K562 (cell line): Measurements from ENCODE around the gene SETD5. TPM values are rescaled to one million over a fixed set of nuclear protein-coding genes. Genes with fewer than 3 reads are reported as not detected.

Source experiments
- ATF6 ChIP-seq: sonication (generic); formaldehyde crosslinking; IDR thresholded peaks from 2 replicates; pipeline ENCODE4 v1.4.0; 2020; ENCODE audit warnings: mild to moderate bottlenecking, missing genetic modification reagents
- BRD4 ChIP-seq: fragments of 200-600 bp; sonication (generic); IDR thresholded peaks from 2 replicates; pipeline ENCODE4 v1.6.1; 2017; ENCODE audit warnings: inconsistent platforms
- FOXJ3 ChIP-seq: sonication (generic); formaldehyde crosslinking; IDR thresholded peaks from 2 replicates; pipeline ENCODE4 v1.4.0; 2020; ENCODE audit warnings: mild to moderate bottlenecking, missing genetic modification reagents
- FOXP1 ChIP-seq: sonication (generic); formaldehyde crosslinking; IDR thresholded peaks from 2 replicates; pipeline ENCODE4 v1.8.0; 2022; ENCODE audit warnings: mild to moderate bottlenecking, missing genetic modification reagents
- GABPB1 ChIP-seq: sonication (generic); formaldehyde crosslinking; IDR thresholded peaks from 2 replicates; pipeline ENCODE4 v1.8.0; 2022; ENCODE audit warnings: mild to moderate bottlenecking, missing genetic modification reagents
- HBP1 ChIP-seq: fragments of 450-650 bp; formaldehyde crosslinking; IDR thresholded peaks from 2 replicates; pipeline ENCODE4 v1.4.0; 2022; ENCODE audit warnings: missing genetic modification characterization
- HMGXB4 ChIP-seq: sonication (generic); formaldehyde crosslinking; IDR thresholded peaks from 2 replicates; pipeline ENCODE4 v1.8.1; 2023; ENCODE audit warnings: mild to moderate bottlenecking, missing genetic modification reagents
- KLF6 ChIP-seq: fragments of 250-450 bp; sonication (Bioruptor Pico); IDR thresholded peaks from 2 replicates; pipeline ENCODE4 v1.4.0; 2020; ENCODE audit warnings: mild to moderate bottlenecking, moderate library complexity, borderline replicate concordance
- L3MBTL2 ChIP-seq: fragments of 450-650 bp; IDR thresholded peaks from 2 replicates; pipeline ENCODE4 v1.6.1; 2016; ENCODE audit warnings: mild to moderate bottlenecking, moderate library complexity
- LEF1 ChIP-seq: fragments of 450-650 bp; IDR thresholded peaks from 2 replicates; pipeline ENCODE4 v1.6.1; 2016; ENCODE audit warnings: mild to moderate bottlenecking
- MEF2D ChIP-seq: conservative IDR thresholded peaks from 2 replicates; pipeline ENCODE4 v1.6.1; 2016; ENCODE audit warnings: low read depth, missing genetic modification characterization, missing compliant biosample characterization
- MITF ChIP-seq: IDR thresholded peaks from 2 replicates; pipeline ENCODE4 v1.6.1; 2014; ENCODE audit warnings: antibody characterized with exemption
- NBN ChIP-seq: fragments of 450-650 bp; IDR thresholded peaks from 2 replicates; pipeline ENCODE4 v1.6.1; 2016; ENCODE audit warnings: low read depth, mild to moderate bottlenecking
- RBM39 ChIP-seq: fragments of 200-400 bp; formaldehyde crosslinking; optimal IDR thresholded peaks from 2 replicates; pipeline ENCODE3; 2018; ENCODE audit warnings: low read depth, low read length
- SMARCA4 ChIP-seq: fragments of 450-650 bp; IDR thresholded peaks from 2 replicates; pipeline ENCODE4 v1.6.1; 2016
- SUPT5H ChIP-seq: fragments of 450-650 bp; IDR thresholded peaks from 2 replicates; pipeline ENCODE4 v1.6.1; 2016
- XRCC3 ChIP-seq: fragments of 450-650 bp; IDR thresholded peaks from 2 replicates; pipeline ENCODE4 v1.6.1; 2017; ENCODE audit warnings: mild to moderate bottlenecking, moderate library complexity
- ZEB2 ChIP-seq: fragments of 450-650 bp; IDR thresholded peaks from 2 replicates; pipeline ENCODE4 v1.6.1; 2016
- ZNF224 ChIP-seq: sonication (generic); formaldehyde crosslinking; IDR thresholded peaks from 2 replicates; pipeline ENCODE4 v1.8.0; 2022; ENCODE audit warnings: mild to moderate bottlenecking, missing genetic modification reagents
- ZNF253 ChIP-seq: fragments of 250-450 bp; sonication (Bioruptor Pico); conservative IDR thresholded peaks from 2 replicates; pipeline ENCODE4 v1.6.1; 2021; ENCODE audit warnings: mild to moderate bottlenecking
- ZNF384 ChIP-seq: IDR thresholded peaks from 2 replicates; pipeline ENCODE4 v1.6.1; 2012; ENCODE audit warnings: low read depth, low read length, improper control_type of control experiment
- ZNF444 ChIP-seq: fragments of 250-450 bp; sonication (Bioruptor Pico); IDR thresholded peaks from 2 replicates; pipeline ENCODE4 v1.4.0; 2020; ENCODE audit warnings: mild to moderate bottlenecking, moderate library complexity
- ZNF583 ChIP-seq: fragments of 250-450 bp; sonication (Bioruptor Pico); IDR thresholded peaks from 2 replicates; pipeline ENCODE4 v1.4.0; 2020
- ZNF717 ChIP-seq: fragments of 250-450 bp; sonication (Bioruptor Pico); IDR thresholded peaks from 2 replicates; pipeline ENCODE4 v1.5.0; 2021
- polyA plus RNA-seq, 8 experiments: library from polyadenylated mRNA; depleted of rRNA in 4 of 8; stranded (reverse) in 5 of 8; unstranded in 3 of 8; fragments of >200 nt; fragmentation: Nextera tagmentation in 2 of 8; fragmentation: Illumina TruSeq in 1 of 8; extraction: Ambion mirVana in 2 of 8; extraction: Trizol in 1 of 8; gene quantifications; 2 replicates each; pipeline versions ENCODE4 v1.2.1 to v1.2.3, GENCODE V29; 2011 to 2014; ENCODE audit warnings: inconsistent platforms in 1 of 8, missing spikeins in 1 of 8
- total RNA-seq, 7 experiments: library from RNA; depleted of rRNA in 6 of 7; stranded (reverse); fragments of >200 nt in 6 of 7; fragmentation: Illumina TruSeq in 2 of 7; extraction: Trizol in 2 of 7; gene quantifications; 2 replicates each; pipeline versions ENCODE4 v1.2.1 to v1.2.3, GENCODE V29; 2011 to 2021; ENCODE audit warnings: low replicate concordance in 1 of 7

The SETD5 gene
- total and polyA plus RNA-seq, 9 of the 15 experiments (the other 6 are each of a cell fraction or from before 2014, with no cell fraction given): 20.8 to 135 (median 87.2) TPM

GRCh38 chr3:9361691-9362388 is 35.6 kb upstream of the SETD5 start (continued):
- no peak for TF ChIP-seq HMGXB4
- peak; percentile 21 for TF ChIP-seq RBM39
- TF ChIP-seq GABPB1: no peak; the same call in 1 of the 2 replicates
- no peak; the same call in 1 of the 2 replicates for TF ChIP-seq KLF6
- no peak for TF ChIP-seq ZNF717 (CRISPR knock-in tag)
- 0 out of 2 replicates have a peak, but pooled peaks have one; percentile 11 for TF ChIP-seq MEF2D
- no peak for TF ChIP-seq FOXP1 (CRISPR knock-in tag)
- TF ChIP-seq NBN: 0 out of 2 replicates have a peak, but pooled peaks have one; percentile 21
- TF ChIP-seq FOXJ3 (CRISPR knock-in tag): no peak
- TF ChIP-seq ZNF384: peak; percentile 71
- peak; percentile 49; the same call in 1 of the 2 replicates for TF ChIP-seq SMARCA4
- no peak for TF ChIP-seq ZNF253
- TF ChIP-seq XRCC3: no peak
- TF ChIP-seq ZNF224 (CRISPR knock-in tag): no peak
- no peak for TF ChIP-seq ZNF444 (CRISPR knock-in tag)
- TF ChIP-seq HBP1 (CRISPR knock-in tag): 0 out of 2 replicates have a peak, but pooled peaks have one; percentile 48
- peak; percentile 34; the same call in 1 of the 2 replicates for TF ChIP-seq SUPT5H
- TF ChIP-seq MITF: no peak
- TF ChIP-seq ATF6: no peak
- TF ChIP-seq ZEB2: no peak
- peak; percentile 50; the same call in 1 of the 2 replicates for TF ChIP-seq L3MBTL2
- TF ChIP-seq ZNF583 (CRISPR knock-in tag): 0 out of 2 replicates have a peak, but pooled peaks have one; percentile 59
- no peak for TF ChIP-seq LEF1
- 0 out of 2 replicates have a peak, but pooled peaks have one; percentile 22 for TF ChIP-seq BRD4
